OCI-LY3 (cell line): ENCODE results near the gene ISG15.

Experiments used
- EZH2phosphoT487 ChIP-seq: fragments of 200-600 bp; shearing (Covaris generic); IDR thresholded peaks from 2 replicates; pipeline ENCODE4 v1.6.1; 2018; ENCODE audit warnings: antibody characterized with exemption, mixed run types, low read depth
- TF ChIP-seq, protein P1 (sequence below): fragments of 200-600, 300-600 bp; sonication (generic); IDR thresholded peaks from 2 replicates; pipeline ENCODE4 v1.5.1; 2014; ENCODE audit warnings: antibody characterized with exemption, low read length, low read depth

DNA sequence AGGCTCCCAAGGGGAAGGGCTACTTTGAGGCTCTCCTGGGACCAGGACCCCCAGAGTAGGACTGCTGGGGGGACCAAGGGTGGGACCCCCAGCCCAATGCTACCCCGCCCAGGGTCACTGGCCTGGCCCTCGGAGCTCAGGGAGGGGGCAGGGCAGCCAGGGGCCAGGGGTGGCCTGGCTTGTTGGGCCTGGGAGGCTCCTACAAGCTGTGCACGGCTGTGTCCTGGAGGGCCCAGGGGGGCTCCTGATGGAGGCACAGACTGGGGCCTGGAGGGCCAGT is 15.6 kb upstream of the ISG15 start:
- TF ChIP-seq, protein P1, sequence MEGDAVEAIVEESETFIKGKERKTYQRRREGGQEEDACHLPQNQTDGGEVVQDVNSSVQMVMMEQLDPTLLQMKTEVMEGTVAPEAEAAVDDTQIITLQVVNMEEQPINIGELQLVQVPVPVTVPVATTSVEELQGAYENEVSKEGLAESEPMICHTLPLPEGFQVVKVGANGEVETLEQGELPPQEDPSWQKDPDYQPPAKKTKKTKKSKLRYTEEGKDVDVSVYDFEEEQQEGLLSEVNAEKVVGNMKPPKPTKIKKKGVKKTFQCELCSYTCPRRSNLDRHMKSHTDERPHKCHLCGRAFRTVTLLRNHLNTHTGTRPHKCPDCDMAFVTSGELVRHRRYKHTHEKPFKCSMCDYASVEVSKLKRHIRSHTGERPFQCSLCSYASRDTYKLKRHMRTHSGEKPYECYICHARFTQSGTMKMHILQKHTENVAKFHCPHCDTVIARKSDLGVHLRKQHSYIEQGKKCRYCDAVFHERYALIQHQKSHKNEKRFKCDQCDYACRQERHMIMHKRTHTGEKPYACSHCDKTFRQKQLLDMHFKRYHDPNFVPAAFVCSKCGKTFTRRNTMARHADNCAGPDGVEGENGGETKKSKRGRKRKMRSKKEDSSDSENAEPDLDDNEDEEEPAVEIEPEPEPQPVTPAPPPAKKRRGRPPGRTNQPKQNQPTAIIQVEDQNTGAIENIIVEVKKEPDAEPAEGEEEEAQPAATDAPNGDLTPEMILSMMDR = no peak
- TF ChIP-seq EZH2phosphoT487 = no peak
